Stimulated activated CD4-positive, alpha-beta T cell treated with anti-CD3 and anti-CD28 coated beads, Interleukin-1b, Interleukin-23, amount 100 ng/mL, for 24 hours (primary cell): ENCODE measurements around the gene EEF2K.

Experiments
- DNase-seq, 4 experiments: peaks; one replicate each; pipeline ENCODE4 v3.0.0-alpha.2; 2020; ENCODE audit warnings: low read depth in 4 of 4, low spot score in 1 of 4

Gene EEF2K

GRCh38 chr16:22314661-22315626, 108.9 kb downstream of the EEF2K start:
- DNase-seq: no peak

- no peak for DNase-seq
Observed at GRCh38 chr16:22315979-22316378, 109.9 kb downstream of the EEF2K start.

- no peak for DNase-seq
Observed at GRCh38 chr16:22316411-22316811, 110.3 kb downstream of the EEF2K start.

GRCh38 chr16:22317001-22317530, 111.0 kb downstream of the EEF2K start:
- DNase-seq: no peak

DNA sequence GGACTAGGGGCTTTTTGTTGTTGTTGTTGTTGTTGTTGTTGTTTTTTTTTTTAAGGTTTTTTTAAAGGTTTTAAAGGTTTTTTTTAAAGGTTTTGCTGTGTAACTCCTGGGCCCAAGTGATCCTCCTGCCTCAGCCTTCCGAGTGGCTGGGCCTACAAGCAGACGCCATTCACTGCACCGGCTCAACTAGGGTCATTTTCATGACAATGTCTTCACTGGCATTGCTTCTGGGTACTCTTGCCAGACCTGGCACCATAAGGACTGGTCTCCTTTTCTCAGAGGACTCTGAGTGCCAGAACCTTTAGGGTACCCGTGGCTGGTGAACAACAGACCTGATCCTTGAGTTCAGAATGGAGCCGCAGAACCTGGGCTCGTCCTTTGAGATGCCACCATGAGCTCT, 111.5 kb downstream of the EEF2K start:
- DNase-seq: no peak

- peak; percentile 13 to 42 (median 25) for DNase-seq
Observed at GRCh38 chr16:22318690-22319358, 112.7 kb downstream of the EEF2K start.

DNA sequence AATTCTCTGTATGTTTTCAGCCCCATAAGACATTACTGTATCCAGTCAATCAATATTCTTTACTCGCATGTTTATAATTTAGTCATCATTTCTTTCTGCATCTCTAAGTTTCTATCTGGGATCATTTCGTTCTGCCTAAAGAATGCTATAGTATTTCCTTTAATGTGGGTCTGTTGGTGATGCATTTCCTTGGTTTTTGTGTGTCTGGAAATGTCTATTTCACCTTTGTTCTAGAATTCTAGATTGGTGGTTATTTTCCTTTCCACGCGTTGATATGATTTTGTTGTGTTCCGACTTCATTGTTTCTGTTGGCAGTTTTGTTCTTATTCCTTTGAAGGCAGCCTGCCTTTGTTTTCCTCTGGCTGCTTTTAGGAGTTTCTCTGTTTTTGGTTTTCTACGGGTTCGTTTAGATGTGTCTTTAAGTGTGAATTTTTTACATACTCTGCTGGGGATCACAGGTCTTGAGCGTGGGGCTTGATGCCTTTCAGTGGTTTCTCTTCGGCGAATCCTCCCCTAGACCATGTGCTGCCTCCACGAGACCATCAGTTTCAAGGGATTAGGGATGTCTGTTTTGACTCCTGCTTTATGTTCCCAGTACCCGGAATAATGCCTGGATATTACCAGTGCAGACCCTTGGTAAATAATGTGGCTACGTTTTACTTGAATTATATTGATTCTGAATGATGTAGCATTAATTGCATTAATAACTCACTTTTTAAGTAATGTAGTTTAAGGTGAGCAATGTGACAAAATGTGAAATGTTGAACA, 114.7 kb downstream of the EEF2K start:
- no peak for DNase-seq

- peak; percentile 28 to 45 (median 38) for DNase-seq
Observed at GRCh38 chr16:22321340-22322001, 115.4 kb downstream of the EEF2K start.

- no peak for DNase-seq
Observed at GRCh38 chr16:22322021-22322471, 116.0 kb downstream of the EEF2K start.

- no peak for DNase-seq
Observed at GRCh38 chr16:22322741-22323140, 116.7 kb downstream of the EEF2K start.

GRCh38 chr16:22323173-22323958, 117.3 kb downstream of the EEF2K start:
- no peak for DNase-seq

DNA sequence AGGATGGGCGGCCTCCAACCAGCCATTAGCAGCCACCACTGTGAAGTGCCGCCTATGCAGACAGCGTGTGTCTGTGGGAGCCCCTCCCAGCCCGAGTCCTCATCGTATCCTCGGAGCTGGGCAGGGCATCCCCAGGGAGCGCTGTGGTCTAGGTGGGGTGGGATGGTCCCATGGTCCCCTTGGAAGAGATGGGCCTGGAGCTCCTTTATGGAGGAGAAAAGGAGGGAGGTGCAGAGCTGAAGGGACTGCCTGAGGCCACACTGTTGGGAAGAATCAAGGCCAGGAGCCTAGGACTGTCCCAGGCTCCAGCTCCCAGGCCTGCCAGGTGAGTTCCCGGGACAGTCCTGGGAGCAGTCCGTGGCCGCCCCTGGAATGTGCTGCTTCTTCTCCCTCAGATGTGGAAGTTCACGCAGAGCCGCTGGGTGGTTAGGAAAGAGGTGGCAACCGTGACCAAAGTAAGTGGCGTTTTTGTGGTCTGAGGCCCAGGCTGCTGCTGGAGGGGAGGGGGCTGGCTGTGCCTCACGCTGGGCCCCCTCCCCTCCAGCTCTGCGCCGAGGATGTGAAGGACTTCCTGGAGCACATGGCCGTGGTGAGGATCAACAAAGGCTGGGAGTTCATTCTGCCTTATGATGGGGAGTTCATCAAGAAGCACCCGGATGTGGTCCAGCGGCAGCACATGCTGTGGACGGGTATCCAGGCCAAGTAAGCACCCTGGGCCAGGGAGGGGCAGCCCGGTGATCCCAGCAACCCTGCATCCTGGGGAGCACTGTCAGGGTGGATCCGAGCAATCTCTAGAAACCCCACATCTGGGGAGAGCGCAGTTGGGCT, 118.1 kb downstream of the EEF2K start:
- DNase-seq: no peak

DNA sequence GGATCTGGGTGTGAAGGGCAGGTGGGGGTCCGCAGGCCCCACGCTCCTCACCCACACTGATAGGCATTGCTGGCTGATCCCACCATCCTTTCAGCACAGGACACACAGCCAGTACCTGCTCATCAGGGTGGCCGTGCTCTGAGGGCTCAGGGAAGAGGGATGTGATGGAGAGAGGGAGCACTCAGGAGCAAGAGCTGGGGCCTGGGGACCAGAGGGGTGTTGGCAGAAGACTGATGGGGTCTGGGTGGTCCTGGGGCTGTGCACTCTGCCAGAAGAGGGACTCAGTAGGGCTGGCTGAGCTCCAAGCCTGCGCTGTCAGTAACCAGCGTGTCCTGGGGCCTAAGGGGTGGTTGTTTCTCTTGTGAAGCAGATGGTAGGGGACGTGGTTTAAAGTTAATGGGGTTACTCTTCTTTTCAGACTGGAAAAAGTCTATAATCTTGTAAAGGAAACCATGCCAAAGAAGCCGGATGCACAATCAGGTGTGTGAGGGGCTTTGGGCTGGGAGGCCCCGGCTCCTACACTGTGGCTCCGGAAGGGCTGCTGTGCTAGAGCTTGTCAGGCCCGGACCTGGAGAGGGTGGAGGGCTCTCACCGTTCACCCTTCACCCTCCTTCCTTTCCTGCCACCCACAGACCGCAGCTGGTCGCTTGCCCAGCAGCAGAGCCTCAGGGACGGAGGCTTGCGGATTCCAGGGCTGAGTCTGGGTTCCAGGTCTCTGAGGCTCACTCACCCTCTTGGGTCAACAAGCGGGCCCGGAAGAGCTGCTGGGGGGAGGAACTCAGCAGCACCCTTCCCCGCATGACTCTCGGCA, 118.9 kb downstream of the EEF2K start:
- DNase-seq: no peak

DNA sequence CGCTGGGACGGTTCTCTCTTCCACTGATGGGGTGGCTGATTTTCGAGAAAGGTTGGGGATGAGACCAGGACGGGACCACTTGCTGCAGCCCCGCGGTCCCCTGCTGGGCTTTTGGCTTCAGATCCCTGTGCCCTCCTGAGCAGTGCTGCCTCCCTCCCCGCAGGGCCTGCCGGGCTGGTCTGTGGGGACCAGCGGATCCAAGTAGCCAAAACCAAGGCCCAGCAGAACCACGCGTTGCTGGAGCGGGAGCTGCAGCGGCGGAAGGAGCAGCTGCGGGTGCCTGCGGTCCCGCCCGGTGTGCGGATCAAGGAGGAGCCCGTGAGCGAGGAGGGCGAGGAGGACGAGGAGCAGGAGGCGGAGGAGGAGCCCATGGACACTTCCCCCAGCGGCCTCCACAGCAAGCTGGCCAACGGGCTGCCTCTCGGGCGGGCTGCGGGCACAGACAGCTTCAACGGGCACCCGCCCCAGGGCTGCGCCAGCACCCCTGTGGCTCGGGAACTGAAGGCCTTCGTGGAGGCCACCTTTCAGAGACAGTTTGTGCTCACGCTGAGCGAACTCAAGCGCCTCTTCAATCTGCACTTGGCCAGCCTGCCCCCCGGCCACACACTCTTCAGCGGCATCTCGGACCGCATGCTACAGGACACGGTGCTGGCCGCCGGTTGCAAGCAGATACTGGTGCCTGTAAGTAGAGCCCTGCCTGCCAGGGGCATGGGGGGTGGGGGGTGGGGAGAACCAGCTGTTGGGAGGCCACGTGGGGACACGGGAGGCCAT, 119.7 kb downstream of the EEF2K start:
- DNase-seq: no peak

- DNase-seq: no peak
Observed at GRCh38 chr16:22326369-22326652, 120.2 kb downstream of the EEF2K start.

DNA sequence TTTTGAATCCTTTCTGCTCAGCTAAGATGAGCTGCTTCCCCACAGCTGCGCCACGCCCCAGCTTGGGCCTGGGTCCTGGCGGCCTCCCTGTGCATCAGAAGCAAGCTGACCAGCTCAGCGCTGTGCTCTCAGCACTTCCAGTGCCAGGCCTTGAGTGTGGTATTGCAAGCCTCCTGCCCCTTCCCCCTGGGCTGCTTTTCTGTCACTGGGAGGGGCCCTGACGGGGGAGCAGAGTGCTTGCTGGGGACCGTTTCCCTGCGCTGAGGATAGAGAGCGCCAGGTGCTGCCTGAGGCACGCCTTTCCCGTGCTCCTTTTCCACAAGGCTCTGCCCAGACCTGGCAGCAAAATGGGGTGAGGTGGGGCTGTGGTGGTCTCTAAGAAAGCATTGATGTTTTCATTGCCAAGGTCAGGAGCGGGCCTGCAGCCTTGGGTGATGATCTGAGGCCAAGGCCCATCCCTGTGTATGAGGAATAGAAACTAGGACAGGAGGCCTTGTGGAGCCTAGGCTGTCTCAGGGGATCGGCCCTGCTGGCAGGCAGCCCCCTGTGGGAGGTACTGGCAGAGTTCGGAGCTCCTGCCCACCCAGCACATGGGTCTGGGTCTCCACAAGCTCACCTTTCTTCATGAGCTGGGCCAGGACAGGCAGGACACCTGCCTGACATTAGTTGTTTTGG, 120.8 kb downstream of the EEF2K start:
- no peak for DNase-seq

DNA sequence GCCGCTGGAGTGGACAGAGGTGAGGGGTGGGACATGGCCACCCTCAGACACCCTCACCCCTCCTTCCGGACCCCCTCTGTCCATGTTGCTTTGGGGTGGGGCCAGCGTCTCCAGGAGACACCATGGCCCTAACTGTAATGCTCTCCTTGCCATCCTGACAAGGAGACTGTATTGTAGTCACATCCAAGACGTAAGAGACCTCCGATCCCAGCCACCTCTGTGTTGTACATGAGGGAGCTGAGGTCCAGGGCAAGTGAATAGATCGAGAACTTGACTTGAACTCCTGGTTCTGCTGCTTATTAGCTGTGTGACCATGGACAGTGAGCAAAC, 121.3 kb downstream of the EEF2K start:
- no peak for DNase-seq
